ENCODE measurements around the gene ECE1.

- TF ChIP-seq CTCF (IDR thresholded peaks at IDR 0.05; ENCODE audit: insufficient read depth, low read length): no peak
- no peak for TF ChIP-seq REST (IDR thresholded peaks at IDR 0.05; ENCODE audit: insufficient replicate concordance, low read depth)
Measured at GRCh38 chr1:21299780-21300395, 9.6 kb upstream of the ECE1 start.

Measured in HL-60 (cell line).